ENCODE data around the gene RHOD. TPM values are rescaled to one million over a fixed set of nuclear protein-coding genes. Genes with fewer than 3 reads are reported as not detected.

RHOD gene
- total and polyA plus RNA-seq, 10 of the 15 experiments (the other 5 are each of a cell fraction or from before 2014, with no cell fraction given): 0.15 to 2.6 (median 1.9) TPM; not detected in 2

GRCh38 chr11:67113231-67113721 lies 56.6 kb downstream of the RHOD start (continued):
- TF ChIP-seq EGR1 (IDR thresholded peaks at IDR 0.05; ENCODE audit: borderline replicate concordance in 1 of 2, low read depth in 2 of 2, low read length in 2 of 2): no peak
- no peak for TF ChIP-seq TBL1XR1 (IDR thresholded peaks at IDR 0.05; ENCODE audit: low read depth, low read length)
- no peak for TF ChIP-seq GATAD2B (conservative IDR thresholded peaks at IDR 0.05; ENCODE audit: low read depth)
- no peak for TF ChIP-seq RCOR1 (conservative IDR thresholded peaks at IDR 0.05; ENCODE audit: low read depth, low read length)
- 0 out of 2 replicates have a peak, but pooled peaks have one; percentile 64 for TF ChIP-seq TCF3 (IDR thresholded peaks at IDR 0.05; ENCODE audit: borderline replicate concordance, insufficient read depth, low read depth, low read length)
- TF ChIP-seq HSF1 (IDR thresholded peaks at IDR 0.05; ENCODE audit: low read depth, low read length): no peak
- no peak for TF ChIP-seq SUPT20H (IDR thresholded peaks at IDR 0.05; ENCODE audit: borderline replicate concordance, control insufficient read depth, low read depth, low read length)
- no peak for TF ChIP-seq CREM (IDR thresholded peaks at IDR 0.05; ENCODE audit: low read depth)
- peak; percentile 41; the same call in 1 of the 2 replicates for TF ChIP-seq TCF12 (IDR thresholded peaks at IDR 0.05; ENCODE audit: low read depth, low read length)
- TF ChIP-seq RUNX3 (IDR thresholded peaks at IDR 0.05; ENCODE audit: low read length): peak; percentile 55
- no peak for TF ChIP-seq NFIC (IDR thresholded peaks at IDR 0.05; ENCODE audit: low read depth, low read length)
- TF ChIP-seq PAX5 (IDR thresholded peaks at IDR 0.05; ENCODE audit: borderline replicate concordance, low read depth, low read length): no peak
- 0 out of 2 replicates have a peak, but pooled peaks have one; percentile 23 for TF ChIP-seq SMARCA5 (IDR thresholded peaks at IDR 0.05)
- TF ChIP-seq YBX1 (IDR thresholded peaks at IDR 0.05): no peak
- 0 out of 2 replicates have a peak, but pooled peaks have one; percentile 35 for TF ChIP-seq POLR2A (IDR thresholded peaks at IDR 0.05; ENCODE audit: low read depth, low read length)
- no peak for TF ChIP-seq POU2F2 (IDR thresholded peaks at IDR 0.05; ENCODE audit: borderline replicate concordance, low read depth, low read length)
- no peak for TF ChIP-seq EZH2 (IDR thresholded peaks at IDR 0.05; ENCODE audit: borderline replicate concordance, control insufficient read depth, low read depth, low read length)
- TF ChIP-seq POLR2AphosphoS5 (IDR thresholded peaks at IDR 0.05; ENCODE audit: low read length): no peak
- TF ChIP-seq CBX3 (IDR thresholded peaks at IDR 0.05; ENCODE audit: borderline replicate concordance, low read depth): no peak
- TF ChIP-seq NRF1 (conservative IDR thresholded peaks at IDR 0.05; ENCODE audit: low read depth, low read length): no peak
- no peak for TF ChIP-seq SIX5 (IDR thresholded peaks at IDR 0.05; ENCODE audit: low read depth, low read length, severe bottlenecking)
- no peak for TF ChIP-seq MTA3 (IDR thresholded peaks at IDR 0.05; ENCODE audit: borderline replicate concordance, low read length)
- no peak for TF ChIP-seq NR2F1 (conservative IDR thresholded peaks at IDR 0.05)
- TF ChIP-seq REST (IDR thresholded peaks at IDR 0.05; ENCODE audit: low read depth, low read length): no peak
- TF ChIP-seq MXI1 (IDR thresholded peaks at IDR 0.05; ENCODE audit: low read depth, low read length): no peak
- no peak for TF ChIP-seq SUZ12 (IDR thresholded peaks at IDR 0.05; ENCODE audit: unreplicated experiment)
- TF ChIP-seq JUNB (IDR thresholded peaks at IDR 0.05): peak; percentile 23; the same call in 1 of the 2 replicates
